Lung (tissue), 13 donors: ENCODE measurements around the gene GBP1. TPM values are rescaled to one million over a fixed set of nuclear protein-coding genes. Genes with fewer than 3 reads are reported as not detected.

Source experiments
- ATAC-seq: fragments of 200-7000 bp; cut with Tn5 transposase; one replicate; pipeline ENCODE4 v1.9.1; 2020; ENCODE audit warnings: moderate number of reproducible peaks; ENCODE audit not compliant: insufficient read depth, low FRiP score
- DNase-seq, 3 donors: peaks; one replicate each; pipeline ENCODE4 v3.0.0-alpha.2; 2013 to 2017
- H3K27ac ChIP-seq, 2 donors: one replicate each; pipeline ENCODE4 v1.5.1; 2013; ENCODE audit warnings: mild to moderate bottlenecking in 2 of 2, moderate library complexity in 2 of 2, control low read depth in 1 of 2, inconsistent platforms in 1 of 2, low read depth in 1 of 2, low read length in 1 of 2
- H3K27me3 ChIP-seq, 3 donors: one replicate each; pipeline ENCODE4 v1.5.1; 2013; ENCODE audit warnings: low read length in 2 of 3; ENCODE audit not compliant: control insufficient read depth in 3 of 3, insufficient read depth in 3 of 3
- H3K36me3 ChIP-seq, 4 donors: one replicate each; pipeline ENCODE4 v1.5.1; 2013; ENCODE audit warnings: low read length in 4 of 4, mild to moderate bottlenecking in 1 of 4, moderate library complexity in 1 of 4; ENCODE audit not compliant: control insufficient read depth in 4 of 4, insufficient read depth in 4 of 4
- H3K4me1 ChIP-seq, 5 donors: one replicate each; pipeline ENCODE4 v1.5.1; 2013; ENCODE audit warnings: low read length in 5 of 5, mild to moderate bottlenecking in 2 of 5, moderate library complexity in 1 of 5; ENCODE audit not compliant: control insufficient read depth in 5 of 5, insufficient read depth in 5 of 5
- H3K4me3 ChIP-seq: one replicate; pipeline ENCODE4 v1.5.1; 2013; ENCODE audit warnings: mild to moderate bottlenecking, control low read depth, moderate library complexity
- H3K9ac ChIP-seq, 2 donors: one replicate each; pipeline ENCODE4 v1.5.1; 2013; ENCODE audit warnings: low read length in 2 of 2, control low read depth in 1 of 2; ENCODE audit not compliant: insufficient read depth in 1 of 2
- H3K9me3 ChIP-seq, 4 donors: one replicate each; pipeline ENCODE4 v1.5.1; 2013; ENCODE audit warnings: low read length in 3 of 4, mild to moderate bottlenecking in 1 of 4, moderate library complexity in 1 of 4; ENCODE audit not compliant: control insufficient read depth in 4 of 4, insufficient read depth in 3 of 4
- CTCF ChIP-seq: IDR thresholded peaks from 2 replicates; pipeline ENCODE4 v1.5.1; 2012; ENCODE audit warnings: mild to moderate bottlenecking; ENCODE audit errors: control extremely low read depth, extremely low read depth
- WGBS, 2 donors: extraction: QIAGEN DNeasy Blood & Tissue Kit; methylation state at CpG; one replicate each; pipeline ENCODE4 v1.1.7; 2013; 5-methylcytosine and 5-hydroxymethylcytosine counted together
- polyA plus RNA-seq, 2 donors: library from polyadenylated mRNA; stranded (reverse); fragments of 200-250 nt; gene quantifications; one replicate each; pipeline ENCODE4 v1.2.1, GENCODE V29; 2013
- small RNA-seq: library from RNA; depleted of rRNA; stranded (forward); fragments of <200 nt; gene quantifications from one replicate; pipeline ENCODE3, GENCODE V24; 2014; ENCODE audit warnings: low replicate concordance
- total RNA-seq, 2 donors: library from RNA; depleted of rRNA in 1 of 2; stranded (reverse); fragments of >200 nt in 1 of 2; gene quantifications; one replicate each; pipeline ENCODE4 v1.2.1, GENCODE V29; 2014 to 2021
- donor health status: control.
- donor health status: control.
- donor health status: Bipolar disorder and iron deficiency.
- donor health status: healthy.
- donor health status: DM: yes; HTN: yes; CAD: no.

GBP1 gene
- total and polyA plus RNA-seq, 4 donors = 13.0 to 62.5 (median 44.6) TPM

- WGBS, 2 donors = 89 to 94% methylated on average over 9 of the region's 9 CpGs
- Histone ChIP-seq H3K9me3 (no peaks in the 10 kb centered on the region), H3K4me3 (no peak overlapping the region), H3K36me3 (peaks cover 4 to 19% (median 11%) of the 10 kb centered on the region in 4 donors), H3K4me1 (no peaks in the 10 kb centered on the region), H3K27ac (no peak overlapping the region), H3K27me3 (no peaks in the 10 kb centered on the region), H3K9ac (no peak overlapping the region)
- DNase-seq (no peak), ATAC-seq (no peak)
- TF ChIP-seq CTCF = no peak
These were observed 59.5 kb downstream of the GBP1 start for GRCh38 chr1:89005286-89006151.

Small RNAs within 50 kb of the gene (small RNA-seq; reads per million reads assigned to genes)
- gene RF00019 = not detected

Other genes with a start within 250 kb of the GBP1 start
- gene GTF2B, start 173.6 kb downstream of the GBP1 start, total RNA-seq = 10 to 100 TPM; 20.8 to 51.1 TPM
- gene GTF2B, start 173.6 kb downstream of the GBP1 start, polyA plus RNA-seq = 10 to 100 TPM; 29.2 to 30.5 TPM
- gene KYAT3, start 72.6 kb downstream of the GBP1 start, total RNA-seq = 10 to 100 TPM; 21.6 to 22.3 TPM
- 10 to 100 TPM; 20.5 to 21.8 TPM for gene KYAT3, start 72.6 kb downstream of the GBP1 start, polyA plus RNA-seq
- gene RBMXL1, start 72.6 kb downstream of the GBP1 start, total RNA-seq = 10 to 100 TPM; 15.7 to 17.3 TPM
- 1 to 10 TPM; 3.1 to 8.2 TPM for gene RBMXL1, start 72.6 kb downstream of the GBP1 start, polyA plus RNA-seq
- 10 to 100 TPM; 32.3 to 34.9 TPM for gene GBP3, start 42.3 kb downstream of the GBP1 start, total RNA-seq
- 10 to 100 TPM in 1 of 2 donors, 1 to 10 TPM in 1; 7.4 to 18.6 TPM for gene GBP3, start 42.3 kb downstream of the GBP1 start, polyA plus RNA-seq
- 10 to 100 TPM; 17.2 to 33.9 TPM for gene GBP2, start 60.9 kb upstream of the GBP1 start, total RNA-seq
- gene GBP2, start 60.9 kb upstream of the GBP1 start, polyA plus RNA-seq = 10 to 100 TPM; 70.4 to 89.2 TPM
- under 1 TPM in 1 of 2 donors, not detected in 1; 0.09 TPM for gene GBP7, start 110.8 kb upstream of the GBP1 start, total RNA-seq
- gene GBP7, start 110.8 kb upstream of the GBP1 start, polyA plus RNA-seq = under 1 TPM in 1 of 2 donors, not detected in 1; 0.01 TPM
- 10 to 100 TPM; 14.3 to 24.1 TPM for gene GBP4, start 133.7 kb upstream of the GBP1 start, total RNA-seq
- 10 to 100 TPM; 13.5 to 20.6 TPM for gene GBP4, start 133.7 kb upstream of the GBP1 start, polyA plus RNA-seq
- gene GBP5, start 207.7 kb upstream of the GBP1 start, total RNA-seq = 1 to 10 TPM; 2.9 to 7.1 TPM
- 10 to 100 TPM in 1 of 2 donors, 1 to 10 TPM in 1; 1.7 to 35.7 TPM for gene GBP5, start 207.7 kb upstream of the GBP1 start, polyA plus RNA-seq